ENCODE measurements around the gene RGS16. TPM values are rescaled to one million over a fixed set of nuclear protein-coding genes. Genes with fewer than 3 reads are reported as not detected.

RGS16 gene
- total RNA-seq, 2 donors from 2014 or later = 23.4 to 23.5 TPM

DNA sequence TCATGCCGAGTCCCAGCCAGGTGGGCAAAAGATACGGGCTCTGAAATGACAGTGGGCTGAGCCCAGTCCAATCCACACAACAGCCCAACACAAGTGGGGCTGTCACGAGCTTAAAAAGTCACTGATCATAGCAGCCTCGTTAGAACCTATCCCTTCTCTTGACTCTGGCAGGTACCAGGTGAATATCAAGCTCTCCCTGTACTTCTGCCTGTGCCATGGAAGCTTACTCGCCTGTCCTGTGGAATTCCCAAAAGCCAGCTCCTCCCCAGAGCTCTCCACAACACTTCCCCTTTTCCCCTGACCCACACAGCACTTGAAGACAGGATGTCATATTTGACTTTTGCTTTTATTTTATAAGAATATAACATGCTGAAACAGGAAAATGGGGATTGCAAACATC, 5.9 kb downstream of the RGS16 start:
- Mint-ChIP-seq H3K36me3 (ENCODE audit: low read depth) (peaks cover 2% of the 10 kb centered on the region), H3K4me3 (no peak overlapping the region), H3K4me1 (peaks cover 8% of the 10 kb centered on the region), H3K27ac (no peak overlapping the region), H3K27me3 (no peaks in the 10 kb centered on the region)
- DNase-seq (no peak), ATAC-seq (no peak)
- H3K9me3 ChIP-seq (ENCODE audit: control insufficient read depth, low read length, poor library complexity, severe bottlenecking) = no peaks in the 10 kb centered on the region

DNA sequence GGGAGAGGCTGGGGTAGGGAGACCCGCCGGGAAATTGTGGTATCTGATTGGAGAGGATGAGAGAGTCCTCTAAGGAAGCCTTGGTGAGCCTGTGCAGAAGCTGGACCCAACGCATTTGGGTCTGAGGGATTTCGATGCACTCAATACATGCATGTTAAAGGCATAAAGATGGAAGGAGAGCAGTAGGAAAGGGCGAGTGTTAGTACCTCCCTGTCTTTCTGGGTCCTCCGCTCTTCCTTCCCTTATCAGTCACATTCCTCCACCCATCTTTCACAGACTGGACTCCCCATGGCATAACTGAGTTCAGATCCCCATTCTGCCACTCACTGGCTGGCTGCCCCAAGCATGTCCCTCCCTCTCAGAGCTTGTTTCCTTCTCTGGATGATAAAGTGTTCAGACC, 7.3 kb downstream of the RGS16 start:
- Mint-ChIP-seq H3K4me3 (no peak overlapping the region), H3K4me1 (peaks cover 5% of the 10 kb centered on the region), H3K36me3 (ENCODE audit: low read depth) (peaks cover 2% of the 10 kb centered on the region), H3K27ac (no peak overlapping the region), H3K27me3 (no peaks in the 10 kb centered on the region)
- DNase-seq = no peak
- ATAC-seq = no peak
- no peaks in the 10 kb centered on the region for H3K9me3 ChIP-seq (ENCODE audit: control insufficient read depth, low read length, poor library complexity, severe bottlenecking)

DNA sequence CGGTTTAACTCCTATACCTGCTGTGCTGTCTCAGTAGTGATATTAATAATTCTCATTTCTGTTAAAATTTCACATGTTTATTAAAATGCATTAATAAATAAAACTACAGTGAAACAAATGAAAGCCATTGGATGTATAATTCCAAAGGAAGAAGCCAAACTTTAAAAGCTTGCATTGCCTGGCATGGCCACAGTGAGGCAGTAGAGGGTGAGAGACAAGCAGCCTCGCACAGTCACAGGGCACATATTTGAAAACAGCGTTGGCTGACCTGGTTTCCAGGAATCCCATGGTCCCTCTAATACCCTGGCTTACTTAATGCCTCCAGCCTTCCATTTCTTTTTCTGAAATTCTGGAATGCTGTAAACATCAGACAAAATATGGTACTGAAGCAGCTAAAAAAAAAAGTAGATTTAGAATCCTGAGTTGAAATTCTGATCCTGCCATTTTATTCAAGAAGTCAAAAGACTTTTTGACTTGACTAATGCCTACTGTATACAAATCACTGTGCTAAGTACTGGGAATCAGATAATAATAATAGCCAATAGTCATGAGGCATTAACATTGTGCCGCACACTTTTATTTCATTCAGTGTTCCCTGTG, 8.4 kb downstream of the RGS16 start:
- no peaks in the 10 kb centered on the region for H3K27me3 Mint-ChIP-seq
- peak; percentile 42 to 58 (median 48) for DNase-seq
- peaks cover 5% of the 10 kb centered on the region for H3K4me1 Mint-ChIP-seq
- peaks cover 2% of the 10 kb centered on the region for H3K36me3 Mint-ChIP-seq (ENCODE audit: low read depth)
- H3K4me3 Mint-ChIP-seq = no peak overlapping the region
- no peaks in the 10 kb centered on the region for H3K9me3 ChIP-seq (ENCODE audit: control insufficient read depth, low read length, poor library complexity, severe bottlenecking)
- peak overlapping the region; percentile 14 for H3K27ac Mint-ChIP-seq
- ATAC-seq = peak; percentile 79

- H3K9me3 ChIP-seq (ENCODE audit: control insufficient read depth, low read length, poor library complexity, severe bottlenecking) = no peaks in the 10 kb centered on the region
- H3K4me3 Mint-ChIP-seq = peak overlapping the region; percentile 99
- H3K27ac Mint-ChIP-seq = peak overlapping the region; percentile 99
- H3K36me3 Mint-ChIP-seq (ENCODE audit: low read depth) = peaks cover 9% of the 10 kb centered on the region
- no peaks in the 10 kb centered on the region for H3K27me3 Mint-ChIP-seq
- ATAC-seq = no peak
- DNase-seq = no peak
- peaks cover 30% of the 10 kb centered on the region for H3K4me1 Mint-ChIP-seq
Measured at GRCh38 chr1:182589931-182590330, 14.3 kb downstream of the RGS16 start.

- peaks cover 34% of the 10 kb centered on the region for H3K4me1 Mint-ChIP-seq
- DNase-seq = no peak
- H3K4me3 Mint-ChIP-seq = peak overlapping the region; percentile 99
- peak overlapping the region; percentile 99 for H3K27ac Mint-ChIP-seq
- no peaks in the 10 kb centered on the region for H3K27me3 Mint-ChIP-seq
- peaks cover 9% of the 10 kb centered on the region for H3K36me3 Mint-ChIP-seq (ENCODE audit: low read depth)
- no peaks in the 10 kb centered on the region for H3K9me3 ChIP-seq (ENCODE audit: control insufficient read depth, low read length, poor library complexity, severe bottlenecking)
- ATAC-seq = no peak
Measured at GRCh38 chr1:182589520-182589919, 14.7 kb downstream of the RGS16 start.

- ATAC-seq (peak; percentile 88), DNase-seq (peak; percentile 29 to 40 (median 39))
- Mint-ChIP-seq H3K27me3 (no peaks in the 10 kb centered on the region), H3K4me1 (peaks cover 36% of the 10 kb centered on the region), H3K36me3 (ENCODE audit: low read depth) (peaks cover 9% of the 10 kb centered on the region), H3K27ac (peak within 1 kb of the TSS; percentile 99), H3K4me3 (peak within 1 kb of the TSS; percentile 99)
- no peaks in the 10 kb centered on the region for H3K9me3 ChIP-seq (ENCODE audit: control insufficient read depth, low read length, poor library complexity, severe bottlenecking)
Measured at GRCh38 chr1:182588500-182589396, 15.4 kb downstream of the RGS16 start, which contains the start of gene RNASEL. Gene RNASEL (minus strand): TSS chr1:182589256. CDS start chr1:182586806, 2,450 bp downstream.

- peak overlapping the region; percentile 99 for H3K4me3 Mint-ChIP-seq
- H3K36me3 Mint-ChIP-seq (ENCODE audit: low read depth) = peaks cover 9% of the 10 kb centered on the region
- no peak for DNase-seq
- H3K9me3 ChIP-seq (ENCODE audit: control insufficient read depth, low read length, poor library complexity, severe bottlenecking) = no peaks in the 10 kb centered on the region
- H3K27ac Mint-ChIP-seq = peak overlapping the region; percentile 99
- peak; percentile 32 for ATAC-seq
- H3K27me3 Mint-ChIP-seq = no peaks in the 10 kb centered on the region
- H3K4me1 Mint-ChIP-seq = peaks cover 42% of the 10 kb centered on the region
Measured at GRCh38 chr1:182587666-182588499, 16.3 kb downstream of the RGS16 start.

GRCh38 chr1:182587093-182587492, 17.1 kb downstream of the RGS16 start:
- no peaks in the 10 kb centered on the region for H3K27me3 Mint-ChIP-seq
- H3K36me3 Mint-ChIP-seq (ENCODE audit: low read depth) = peaks cover 13% of the 10 kb centered on the region
- no peak overlapping the region for H3K27ac Mint-ChIP-seq
- no peaks in the 10 kb centered on the region for H3K9me3 ChIP-seq (ENCODE audit: control insufficient read depth, low read length, poor library complexity, severe bottlenecking)
- DNase-seq (no peak), ATAC-seq (no peak)
- peaks cover 46% of the 10 kb centered on the region for H3K4me1 Mint-ChIP-seq
- H3K4me3 Mint-ChIP-seq = no peak overlapping the region

DNA sequence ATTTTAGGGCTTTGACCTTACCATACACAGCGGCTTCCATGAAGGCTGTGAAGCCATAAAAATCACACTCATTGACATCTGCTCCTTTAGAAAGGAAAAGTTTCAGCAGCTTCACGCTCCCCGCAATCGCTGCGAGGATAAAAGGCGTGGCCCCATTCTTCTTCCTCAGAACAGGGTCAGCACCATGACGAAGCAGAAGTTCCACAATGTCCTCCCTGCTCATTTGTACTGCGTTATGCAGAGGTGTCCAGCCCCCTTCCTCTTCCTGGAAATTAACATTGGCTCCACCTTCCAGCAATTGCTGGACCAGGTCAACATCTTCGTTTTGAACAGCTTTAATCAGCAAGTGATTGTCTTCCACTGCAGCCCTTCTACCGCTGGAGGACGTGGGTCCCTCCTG, 17.8 kb downstream of the RGS16 start:
- Mint-ChIP-seq H3K27ac (peak overlapping the region; percentile 42), H3K36me3 (ENCODE audit: low read depth) (peaks cover 14% of the 10 kb centered on the region), H3K27me3 (no peaks in the 10 kb centered on the region), H3K4me1 (peaks cover 48% of the 10 kb centered on the region), H3K4me3 (no peak overlapping the region)
- H3K9me3 ChIP-seq (ENCODE audit: control insufficient read depth, low read length, poor library complexity, severe bottlenecking) = no peaks in the 10 kb centered on the region
- no peak for ATAC-seq
- no peak for DNase-seq

DNA sequence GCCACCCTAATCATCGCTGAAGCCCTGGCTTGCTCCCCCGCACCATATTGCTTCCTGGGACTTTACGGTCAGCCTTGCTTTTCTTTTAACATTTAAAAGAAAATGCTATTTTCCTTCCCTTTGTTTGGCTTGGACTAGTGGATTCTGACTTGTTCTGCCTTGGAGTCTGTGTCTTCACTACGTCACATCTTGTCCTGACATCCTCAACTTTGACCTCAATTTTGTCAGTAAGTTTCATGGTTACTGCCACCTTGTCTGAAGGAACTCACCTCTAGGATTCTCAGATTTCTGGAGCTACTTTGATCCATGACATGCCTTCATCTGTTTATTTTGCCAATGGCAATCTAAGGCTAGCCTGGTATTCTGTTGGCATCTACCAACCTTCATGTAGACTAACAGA, 19.4 kb downstream of the RGS16 start:
- Mint-ChIP-seq H3K27me3 (no peaks in the 10 kb centered on the region), H3K4me1 (peaks cover 46% of the 10 kb centered on the region), H3K4me3 (peak overlapping the region; percentile 72), H3K27ac (peak overlapping the region; percentile 45), H3K36me3 (ENCODE audit: low read depth) (peaks cover 14% of the 10 kb centered on the region)
- no peak for ATAC-seq
- no peak for DNase-seq
- H3K9me3 ChIP-seq (ENCODE audit: control insufficient read depth, low read length, poor library complexity, severe bottlenecking) = no peaks in the 10 kb centered on the region

DNA sequence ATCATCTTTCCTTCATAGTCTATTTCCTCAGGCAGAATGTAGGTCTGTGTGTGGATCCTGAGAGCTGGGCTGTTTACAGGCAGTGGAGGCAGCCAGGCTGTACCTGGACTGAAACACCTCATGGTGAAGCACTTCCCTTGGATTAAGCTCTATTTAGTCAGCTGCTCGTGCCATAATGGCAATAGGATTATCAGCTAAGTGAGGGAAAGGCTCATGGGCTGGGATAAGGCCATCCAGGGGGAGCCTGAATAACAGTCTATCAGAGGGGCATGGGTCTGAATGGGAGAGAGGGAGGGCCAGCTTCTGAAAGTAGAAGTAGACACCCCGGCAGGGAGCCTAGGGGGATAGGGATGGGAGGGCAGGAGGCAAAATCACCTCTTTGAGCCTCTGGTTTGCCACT, 23.5 kb downstream of the RGS16 start:
- no peak for DNase-seq
- Mint-ChIP-seq H3K27ac (no peak overlapping the region), H3K4me1 (peaks cover 39% of the 10 kb centered on the region), H3K36me3 (ENCODE audit: low read depth) (peaks cover 10% of the 10 kb centered on the region), H3K4me3 (no peak overlapping the region), H3K27me3 (no peaks in the 10 kb centered on the region)
- ATAC-seq = no peak
- H3K9me3 ChIP-seq (ENCODE audit: control insufficient read depth, low read length, poor library complexity, severe bottlenecking) = no peaks in the 10 kb centered on the region

DNA sequence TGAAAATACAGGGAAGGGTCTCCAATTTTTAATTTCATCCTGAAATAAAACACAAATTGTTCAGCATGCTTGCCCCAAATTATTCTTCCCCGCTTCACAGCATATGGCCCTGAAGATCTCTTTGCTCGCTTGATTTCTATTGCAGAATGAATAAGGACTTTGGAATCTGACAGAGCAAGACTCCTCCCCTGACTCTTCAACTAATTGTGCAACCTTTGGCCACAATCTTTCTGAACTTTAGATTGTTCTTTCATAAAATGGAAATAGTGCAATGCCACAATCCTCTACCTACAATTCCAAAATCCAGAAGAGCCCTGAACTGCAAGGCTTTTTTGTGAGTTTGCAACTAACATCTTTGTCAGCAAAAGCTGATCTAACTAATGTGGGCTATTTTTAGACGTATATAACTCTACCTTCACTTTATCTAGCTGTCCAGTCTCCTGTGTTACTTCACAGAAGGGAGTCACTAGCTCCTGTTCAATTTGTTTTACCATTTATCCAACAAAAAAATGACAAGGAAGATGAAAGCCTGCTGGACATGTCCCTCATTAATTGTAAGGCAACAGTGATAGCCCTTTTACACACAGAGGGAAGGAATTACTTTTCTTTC, 28.5 kb downstream of the RGS16 start:
- no peaks in the 10 kb centered on the region for H3K27me3 Mint-ChIP-seq
- H3K27ac Mint-ChIP-seq = no peak overlapping the region
- H3K4me1 Mint-ChIP-seq = peaks cover 12% of the 10 kb centered on the region
- H3K9me3 ChIP-seq (ENCODE audit: control insufficient read depth, low read length, poor library complexity, severe bottlenecking) = no peaks in the 10 kb centered on the region
- ATAC-seq = no peak
- no peak overlapping the region for H3K4me3 Mint-ChIP-seq
- H3K36me3 Mint-ChIP-seq (ENCODE audit: low read depth) = peaks cover 16% of the 10 kb centered on the region
- no peak for DNase-seq

DNA sequence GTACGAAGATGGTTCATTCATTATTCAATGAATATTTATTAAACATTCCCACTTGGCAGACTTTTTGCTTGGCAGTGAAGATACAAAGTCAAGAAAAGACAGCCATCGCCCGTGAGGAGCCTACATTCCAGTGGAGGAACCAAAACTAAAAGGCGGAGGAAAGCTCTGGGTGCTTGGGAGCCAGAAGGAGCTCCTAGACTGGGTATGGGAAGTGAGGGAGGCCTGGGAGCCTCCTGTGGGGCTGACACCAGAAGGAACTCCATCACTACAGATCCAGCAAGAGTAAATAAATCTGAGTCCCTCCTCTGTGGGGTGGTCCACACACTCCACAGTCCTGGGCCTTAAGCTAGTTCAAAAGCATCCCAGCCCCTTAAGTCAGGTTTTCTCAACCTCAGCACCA, 30.0 kb downstream of the RGS16 start:
- no peaks in the 10 kb centered on the region for H3K9me3 ChIP-seq (ENCODE audit: control insufficient read depth, low read length, poor library complexity, severe bottlenecking)
- Mint-ChIP-seq H3K4me3 (no peak overlapping the region), H3K27me3 (no peaks in the 10 kb centered on the region), H3K4me1 (peaks cover 9% of the 10 kb centered on the region), H3K27ac (no peak overlapping the region), H3K36me3 (ENCODE audit: low read depth) (peaks cover 11% of the 10 kb centered on the region)
- DNase-seq (no peak), ATAC-seq (no peak)

All from T-helper 17 cell (primary cell).